GM12873 (cell line): ENCODE results near the gene ESRRG.

Source experiments
- TF ChIP-seq, protein P1 (sequence below): IDR thresholded peaks from 2 replicates; pipeline ENCODE4 v1.5.1; 2012; ENCODE audit warnings: low read depth, mild to moderate bottlenecking, moderate library complexity, low read length, control low read depth; ENCODE audit not compliant: insufficient read depth; ENCODE audit errors: missing control alignments

The ESRRG gene

DNA sequence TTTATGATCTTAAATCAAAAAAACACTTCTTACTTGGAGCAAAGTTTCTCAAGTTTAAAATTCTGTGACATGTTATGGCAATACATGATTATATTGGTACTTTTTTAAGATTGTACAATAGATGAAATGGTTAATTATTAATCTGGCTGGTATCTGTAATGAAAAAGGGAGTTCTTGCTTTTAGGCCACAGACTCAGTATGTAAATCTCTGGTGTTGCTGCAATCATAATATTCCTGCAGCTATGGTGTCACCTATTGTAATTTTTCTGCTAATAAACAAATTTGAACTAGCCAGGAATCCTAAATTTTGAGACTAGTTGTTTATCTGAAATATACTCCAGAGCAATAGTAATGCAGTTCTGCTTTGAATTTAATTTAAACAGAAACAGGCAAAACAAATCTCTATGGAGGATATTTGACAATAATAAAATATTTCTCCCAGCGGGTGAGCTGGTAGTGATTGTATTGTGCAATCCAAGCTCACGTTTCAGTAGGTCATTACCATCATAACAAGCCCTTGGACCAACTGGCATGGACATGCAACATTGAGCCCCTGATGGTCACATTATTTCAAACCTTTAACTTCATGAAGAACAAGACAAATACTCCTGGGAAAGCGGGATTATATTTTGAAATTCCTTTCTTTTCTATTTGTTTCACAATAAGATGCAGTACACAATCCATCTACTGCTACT is 222.8 kb downstream of the ESRRG start:
- TF ChIP-seq, protein P1, sequence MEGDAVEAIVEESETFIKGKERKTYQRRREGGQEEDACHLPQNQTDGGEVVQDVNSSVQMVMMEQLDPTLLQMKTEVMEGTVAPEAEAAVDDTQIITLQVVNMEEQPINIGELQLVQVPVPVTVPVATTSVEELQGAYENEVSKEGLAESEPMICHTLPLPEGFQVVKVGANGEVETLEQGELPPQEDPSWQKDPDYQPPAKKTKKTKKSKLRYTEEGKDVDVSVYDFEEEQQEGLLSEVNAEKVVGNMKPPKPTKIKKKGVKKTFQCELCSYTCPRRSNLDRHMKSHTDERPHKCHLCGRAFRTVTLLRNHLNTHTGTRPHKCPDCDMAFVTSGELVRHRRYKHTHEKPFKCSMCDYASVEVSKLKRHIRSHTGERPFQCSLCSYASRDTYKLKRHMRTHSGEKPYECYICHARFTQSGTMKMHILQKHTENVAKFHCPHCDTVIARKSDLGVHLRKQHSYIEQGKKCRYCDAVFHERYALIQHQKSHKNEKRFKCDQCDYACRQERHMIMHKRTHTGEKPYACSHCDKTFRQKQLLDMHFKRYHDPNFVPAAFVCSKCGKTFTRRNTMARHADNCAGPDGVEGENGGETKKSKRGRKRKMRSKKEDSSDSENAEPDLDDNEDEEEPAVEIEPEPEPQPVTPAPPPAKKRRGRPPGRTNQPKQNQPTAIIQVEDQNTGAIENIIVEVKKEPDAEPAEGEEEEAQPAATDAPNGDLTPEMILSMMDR: no peak

DNA sequence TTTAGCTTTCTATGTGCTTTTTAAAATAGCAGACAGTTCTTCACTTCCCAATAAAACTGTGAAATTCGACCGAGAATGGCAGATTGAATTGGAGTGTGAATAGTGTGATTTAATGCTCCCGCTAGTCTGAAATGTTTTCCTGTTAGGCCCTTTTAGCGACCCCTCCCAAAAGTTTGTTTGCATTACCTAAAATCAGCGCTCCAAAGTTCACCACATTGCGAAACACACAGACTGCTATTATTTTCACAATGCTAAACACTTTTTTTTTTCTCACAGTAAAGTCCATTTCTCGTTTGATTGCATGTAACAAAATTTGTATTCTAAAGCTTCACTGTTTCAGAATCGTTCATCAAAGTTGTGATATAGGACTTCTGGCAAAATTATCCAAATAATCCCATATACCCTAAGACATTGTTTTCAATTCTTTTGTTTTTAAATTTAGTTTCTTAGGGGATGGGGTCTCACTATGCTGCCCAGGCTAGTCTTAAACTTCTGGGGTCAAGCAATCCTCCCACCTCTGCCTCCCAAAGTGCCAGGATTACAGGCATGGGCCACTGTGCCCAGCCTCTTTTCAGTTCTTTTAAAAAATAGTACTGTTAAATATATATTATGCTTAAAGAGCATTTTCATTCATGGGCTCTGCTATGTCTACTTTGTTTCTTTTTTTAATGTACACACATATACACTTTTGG is 223.5 kb downstream of the ESRRG start:
- TF ChIP-seq, protein P1: no peak

DNA sequence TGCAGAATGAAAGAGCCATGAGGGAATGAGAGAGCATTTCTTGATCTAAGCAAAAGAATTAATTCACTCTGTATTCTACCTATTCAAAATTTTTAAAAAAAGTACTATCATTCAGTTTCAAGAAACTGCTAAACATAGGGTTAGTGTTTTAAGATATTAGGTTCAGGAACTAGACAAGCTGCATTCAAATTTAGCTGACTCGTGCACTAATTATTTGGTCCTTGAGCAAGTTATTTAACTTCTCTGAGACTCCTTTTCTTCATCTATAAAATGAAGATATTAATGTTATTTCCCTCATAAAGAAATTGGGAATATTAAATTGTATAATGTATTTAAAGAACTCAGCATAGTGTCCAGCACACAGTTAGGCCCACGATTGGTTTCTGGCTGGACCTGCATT is 225.0 kb downstream of the ESRRG start:
- TF ChIP-seq, protein P1: no peak

DNA sequence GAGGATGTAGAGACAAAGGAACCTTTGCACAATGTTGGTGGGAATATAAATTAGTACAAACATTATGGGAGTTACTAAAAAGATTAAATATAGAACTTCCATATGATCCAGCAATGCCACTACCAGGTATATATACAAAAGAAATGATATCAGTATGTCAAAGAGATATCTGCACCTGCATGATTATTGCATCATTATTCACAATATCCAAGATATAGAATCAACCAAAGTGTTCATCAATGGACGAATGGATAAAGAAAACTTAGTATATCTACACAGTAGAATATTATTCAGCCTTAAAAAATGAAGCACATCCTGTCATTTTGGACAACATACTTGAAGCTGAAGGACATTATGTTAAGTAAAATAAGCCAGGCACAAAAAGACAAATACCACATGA is 238.2 kb downstream of the ESRRG start:
- TF ChIP-seq, protein P1: no peak

DNA sequence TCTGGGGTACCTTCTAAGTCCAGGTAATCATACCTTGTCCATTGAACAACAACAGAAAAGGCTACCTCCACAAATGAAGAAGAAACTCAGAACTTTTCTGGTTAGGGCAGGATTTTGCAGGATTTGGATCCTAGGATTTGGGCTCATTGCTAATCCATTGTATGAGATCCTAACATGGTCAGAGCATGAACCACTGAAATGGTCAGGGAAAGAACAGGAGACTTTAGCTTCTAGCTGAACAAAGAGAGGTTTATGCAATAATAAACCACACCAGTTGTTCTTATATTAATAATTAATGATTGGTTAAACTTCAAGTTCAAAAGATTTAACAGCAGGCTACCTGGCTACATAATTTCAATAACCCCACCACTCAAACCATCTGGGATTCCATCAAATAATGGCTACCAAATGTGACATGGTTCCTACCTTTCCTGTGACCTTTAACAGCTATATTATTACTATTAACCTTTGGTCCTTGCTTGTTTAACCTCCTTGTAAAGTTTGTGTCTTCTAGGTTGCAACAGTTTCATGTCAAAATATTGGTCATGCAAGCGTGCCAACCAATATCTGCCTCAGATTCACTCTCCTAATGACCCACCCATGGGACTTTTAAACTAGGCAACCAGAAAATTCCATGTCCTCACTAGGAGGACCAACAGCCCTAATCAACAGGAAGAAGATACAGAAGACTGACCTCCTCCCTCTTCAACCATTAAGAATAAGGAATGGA is 239.4 kb downstream of the ESRRG start:
- TF ChIP-seq, protein P1: no peak

DNA sequence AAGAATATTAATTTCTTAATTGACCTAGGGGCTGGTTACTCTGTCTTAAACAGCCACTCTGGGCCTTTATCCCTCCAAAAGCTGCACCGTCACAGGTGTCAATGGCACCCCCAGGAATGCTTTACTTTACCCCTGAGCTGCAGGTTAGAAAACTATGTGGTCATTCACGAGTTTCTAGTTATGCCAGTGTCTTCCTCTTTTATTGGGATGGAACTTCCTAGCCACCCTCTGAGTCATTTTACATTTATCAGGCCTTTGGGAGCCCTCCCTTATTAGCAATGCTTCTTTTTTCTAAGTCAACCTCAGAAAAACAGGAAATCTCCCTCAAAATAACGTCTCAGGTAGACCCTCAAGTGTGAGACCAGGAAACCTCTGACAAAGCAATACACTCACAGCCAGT is 240.6 kb downstream of the ESRRG start:
- TF ChIP-seq, protein P1: no peak

DNA sequence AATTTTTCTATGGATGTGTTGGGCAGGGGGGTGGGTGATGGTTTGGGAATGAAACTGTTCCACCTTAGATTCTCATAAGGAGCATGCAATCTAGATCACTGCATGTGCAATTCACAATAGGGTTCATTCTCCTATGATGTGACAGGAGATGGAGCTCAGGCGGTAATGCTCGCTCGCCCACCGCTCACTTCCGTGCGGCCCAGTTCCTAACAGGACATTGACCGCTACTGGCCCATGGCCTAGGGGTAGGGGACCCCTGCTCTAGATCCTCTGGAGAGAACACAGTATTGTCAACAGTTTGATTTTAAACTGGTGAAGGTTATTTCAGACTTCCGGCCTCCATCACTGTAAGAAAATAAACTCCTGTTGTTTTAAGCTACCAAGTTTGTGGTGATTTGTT is 245.0 kb downstream of the ESRRG start:
- TF ChIP-seq, protein P1: no peak
